Hematopoietic multipotent progenitor cell treated with erythropoietin and hydrocortisone succinate and interleukin-3 and kit ligand, for 4 days (in vitro differentiated cells): ENCODE data around the gene KLHDC9.
A peak's percentile ranks its signal among the peaks of the same experiment; 100 is the strongest.
"Not testable (repeated sequence)": the region's sequence is repeated elsewhere in the genome, so short reads cannot be mapped to it uniquely, and the experiment has no call there.

Source experiments
- DNase-seq: peaks from one replicate; pipeline ENCODE4 v3.0.0-alpha.2; 2015

The KLHDC9 gene

GRCh38 chr1:161099090-161099802 is 1.1 kb downstream of the KLHDC9 start:
- no peak for DNase-seq

GRCh38 chr1:161100556-161100955 is 2.4 kb downstream of the KLHDC9 start:
- no peak for DNase-seq

DNA sequence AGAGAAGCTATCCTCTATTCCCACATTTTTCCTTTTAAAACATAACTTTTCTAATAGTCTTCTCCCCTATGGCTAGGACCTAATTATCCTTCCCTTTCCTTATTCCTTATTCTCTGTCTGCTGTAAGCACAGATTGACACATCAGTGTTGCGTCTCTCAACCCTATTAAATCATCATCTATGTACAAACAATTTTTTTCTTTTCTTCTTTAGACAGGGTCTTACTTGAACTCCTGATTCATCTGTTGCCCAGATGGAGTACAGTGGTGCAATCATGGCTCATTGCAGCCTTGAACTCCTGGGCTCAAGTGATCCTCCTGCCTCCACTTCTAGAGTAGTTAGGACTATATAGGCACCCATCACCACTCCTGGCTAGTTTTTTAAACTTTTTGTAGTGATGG is 8.3 kb downstream of the KLHDC9 start:
- DNase-seq: no peak

DNA sequence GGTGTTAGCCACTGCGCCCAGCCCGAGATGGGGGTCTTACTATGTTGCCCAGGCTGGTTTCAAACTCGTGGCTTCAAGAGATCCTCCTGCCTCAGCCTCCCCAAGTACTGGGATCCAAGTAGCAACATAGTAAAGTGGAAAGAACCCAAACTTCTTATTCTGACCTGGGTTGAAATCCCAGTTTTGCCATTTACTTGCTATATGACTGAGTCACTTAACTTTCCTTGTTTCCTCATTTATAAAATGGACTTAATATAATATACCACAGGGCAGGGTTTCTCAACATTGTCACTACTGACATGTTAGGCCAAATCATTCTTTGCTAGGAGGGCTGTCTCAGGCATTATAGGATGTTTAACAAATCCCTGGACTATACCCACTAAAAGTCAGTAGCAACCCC is 13.0 kb downstream of the KLHDC9 start:
- DNase-seq: no peak

GRCh38 chr1:161111527-161111926 is 13.4 kb downstream of the KLHDC9 start:
- DNase-seq: peak; percentile 49

- DNase-seq: no peak
Observed at GRCh38 chr1:161113915-161114314, 15.8 kb downstream of the KLHDC9 start.

GRCh38 chr1:161114556-161114955 is 16.4 kb downstream of the KLHDC9 start:
- no peak for DNase-seq

DNA sequence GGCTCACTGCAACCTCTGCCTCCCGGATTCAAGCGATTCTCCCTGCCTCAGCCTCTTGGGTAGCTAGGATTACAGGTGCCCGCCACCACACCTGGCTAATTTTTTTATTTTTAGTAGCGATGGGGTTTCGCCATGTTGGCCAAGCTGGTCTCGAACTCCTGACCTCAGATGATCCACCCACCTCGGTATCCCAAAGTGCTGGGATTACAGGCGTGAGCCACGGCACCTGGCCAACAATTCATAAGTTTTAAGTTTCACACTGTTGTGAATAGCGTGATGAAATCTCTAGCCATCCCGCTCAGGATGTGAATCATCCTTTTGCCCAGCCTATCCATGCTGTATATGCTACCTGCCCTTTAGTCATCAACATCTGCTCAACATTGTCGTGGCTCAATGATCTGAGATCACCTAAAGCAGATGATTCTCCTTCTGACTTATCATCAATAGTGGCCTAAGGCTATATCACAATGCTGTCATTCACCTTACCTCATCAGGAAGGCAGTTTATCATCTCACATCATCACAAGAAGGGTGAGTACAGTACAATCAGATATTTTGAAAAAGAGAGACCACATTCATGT is 17.1 kb downstream of the KLHDC9 start:
- no peak for DNase-seq

GRCh38 chr1:161115961-161116360 is 17.8 kb downstream of the KLHDC9 start:
- DNase-seq: not testable (repeated sequence)

GRCh38 chr1:161117759-161118581 is 19.8 kb downstream of the KLHDC9 start, which contains the start of the genes NIT1 and PFDN2:
Gene NIT1 (plus strand): TSS chr1:161118105. CDS start chr1:161118177, 72 bp downstream.
Gene PFDN2 (minus strand): TSS chr1:161118037. CDS start chr1:161118026, 11 bp downstream.
- DNase-seq: peak; percentile 94

GRCh38 chr1:161119092-161119903 is 21.1 kb downstream of the KLHDC9 start:
- DNase-seq: peak; percentile 89

DNA sequence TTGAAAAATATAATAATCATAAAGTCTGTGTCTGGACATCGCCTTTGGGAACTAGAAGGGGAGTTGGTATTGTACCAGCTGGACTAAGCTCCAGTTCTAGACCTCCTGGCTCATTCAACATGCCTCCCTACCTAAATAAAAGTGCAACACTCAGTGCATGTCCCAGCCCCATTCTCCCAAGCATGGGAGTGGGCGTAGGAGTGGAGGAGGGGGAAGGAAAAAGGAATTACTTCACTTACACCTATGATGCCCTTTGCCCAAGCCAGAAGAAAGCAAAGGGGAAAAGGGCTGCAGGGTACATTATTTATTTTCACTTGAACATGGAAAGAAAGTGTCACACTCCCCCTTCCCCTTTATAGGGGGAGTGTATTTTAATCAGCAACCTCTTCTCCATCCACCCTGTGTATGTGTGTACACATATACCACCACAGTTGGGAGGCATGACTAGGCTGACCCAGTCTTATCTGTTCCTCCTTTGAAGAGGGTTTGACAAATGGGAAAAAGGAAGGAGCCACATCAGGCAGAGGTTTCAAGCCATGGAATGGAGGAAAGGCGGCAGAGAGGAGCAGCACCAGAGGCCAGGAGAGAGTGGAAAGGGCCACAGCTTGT is 23.0 kb downstream of the KLHDC9 start:
- DNase-seq: no peak

DNA sequence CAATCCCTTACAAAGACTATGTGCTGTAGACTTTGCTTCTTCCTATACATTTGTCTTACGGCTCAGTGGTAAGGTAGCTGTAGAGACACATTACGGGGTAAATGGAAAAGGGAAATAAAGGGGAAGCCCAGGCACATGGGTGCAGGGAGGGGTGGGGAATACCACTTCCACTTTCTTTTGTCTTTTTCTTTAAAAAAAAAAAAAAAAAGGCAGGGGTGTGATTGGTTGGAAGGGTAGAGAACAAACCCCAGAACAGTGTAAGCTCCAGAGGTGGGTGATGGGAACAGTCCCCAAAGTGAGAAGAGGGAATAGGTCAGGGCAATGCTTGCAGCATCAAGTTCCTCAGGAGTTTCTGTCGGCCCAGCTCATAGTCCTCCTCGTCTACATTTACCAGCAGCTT is 23.7 kb downstream of the KLHDC9 start:
- peak; percentile 48 for DNase-seq

- DNase-seq: no peak
Observed at GRCh38 chr1:161122967-161123366, 24.8 kb downstream of the KLHDC9 start.

DNA sequence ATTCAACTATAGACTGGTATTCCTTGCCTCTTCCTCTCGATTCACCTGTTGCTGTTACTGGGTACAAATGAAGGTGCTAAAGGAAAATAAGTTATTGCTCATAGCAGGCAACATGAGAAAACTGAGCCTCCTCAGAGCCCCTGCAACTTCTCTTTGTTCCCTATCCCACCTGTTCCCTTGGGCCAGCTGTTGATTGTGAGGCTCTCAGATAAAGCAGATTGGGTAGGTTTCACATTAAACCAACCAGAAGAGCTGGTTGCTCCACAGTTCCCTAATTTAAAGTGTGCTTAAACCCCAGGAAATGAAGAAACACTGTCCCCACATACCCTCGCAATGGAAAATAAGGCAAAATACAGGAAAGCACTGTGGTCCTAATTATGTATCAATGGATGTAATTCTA is 29.5 kb downstream of the KLHDC9 start:
- DNase-seq: peak; percentile 42

DNA sequence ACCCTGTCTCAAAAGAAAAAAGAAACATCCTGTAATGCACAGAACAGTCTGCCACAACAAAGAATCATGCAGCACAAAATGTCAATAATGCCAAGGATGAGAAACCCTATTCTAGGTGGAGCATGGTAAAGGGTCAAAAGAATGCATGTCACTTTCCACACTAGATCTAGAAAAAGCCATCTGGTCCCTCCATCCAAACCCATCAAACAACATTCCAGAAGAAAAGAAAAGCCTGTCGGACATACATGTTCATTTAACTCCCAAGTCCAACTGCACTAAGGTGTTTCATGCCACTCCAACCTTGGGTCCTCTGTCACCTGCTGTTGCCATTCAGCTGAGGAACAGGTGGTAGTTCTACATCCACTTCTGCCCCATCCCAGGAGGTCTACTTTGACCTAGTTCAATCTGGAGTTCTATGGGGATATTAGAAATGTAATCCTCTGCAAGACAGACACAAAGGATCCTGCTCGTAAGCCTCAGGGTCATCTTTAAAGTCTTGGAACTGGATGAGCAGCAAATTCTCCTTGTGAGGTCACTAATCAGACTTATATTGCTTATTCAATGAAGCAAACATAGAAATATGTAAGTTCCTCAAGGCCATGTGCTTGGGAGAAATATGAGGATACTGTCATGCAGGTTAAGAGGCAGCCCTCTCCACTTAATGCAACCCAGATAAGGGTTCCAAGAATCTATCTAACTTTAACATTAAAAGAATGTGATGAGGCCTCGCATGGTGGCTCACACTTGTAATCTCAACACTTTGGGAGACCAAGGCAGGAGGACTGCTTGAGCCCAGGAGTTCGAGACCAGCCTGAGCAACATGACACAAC is 30.6 kb downstream of the KLHDC9 start:
- no peak for DNase-seq

- DNase-seq: no peak
Observed at GRCh38 chr1:161130266-161130665, 32.1 kb downstream of the KLHDC9 start.

DNA sequence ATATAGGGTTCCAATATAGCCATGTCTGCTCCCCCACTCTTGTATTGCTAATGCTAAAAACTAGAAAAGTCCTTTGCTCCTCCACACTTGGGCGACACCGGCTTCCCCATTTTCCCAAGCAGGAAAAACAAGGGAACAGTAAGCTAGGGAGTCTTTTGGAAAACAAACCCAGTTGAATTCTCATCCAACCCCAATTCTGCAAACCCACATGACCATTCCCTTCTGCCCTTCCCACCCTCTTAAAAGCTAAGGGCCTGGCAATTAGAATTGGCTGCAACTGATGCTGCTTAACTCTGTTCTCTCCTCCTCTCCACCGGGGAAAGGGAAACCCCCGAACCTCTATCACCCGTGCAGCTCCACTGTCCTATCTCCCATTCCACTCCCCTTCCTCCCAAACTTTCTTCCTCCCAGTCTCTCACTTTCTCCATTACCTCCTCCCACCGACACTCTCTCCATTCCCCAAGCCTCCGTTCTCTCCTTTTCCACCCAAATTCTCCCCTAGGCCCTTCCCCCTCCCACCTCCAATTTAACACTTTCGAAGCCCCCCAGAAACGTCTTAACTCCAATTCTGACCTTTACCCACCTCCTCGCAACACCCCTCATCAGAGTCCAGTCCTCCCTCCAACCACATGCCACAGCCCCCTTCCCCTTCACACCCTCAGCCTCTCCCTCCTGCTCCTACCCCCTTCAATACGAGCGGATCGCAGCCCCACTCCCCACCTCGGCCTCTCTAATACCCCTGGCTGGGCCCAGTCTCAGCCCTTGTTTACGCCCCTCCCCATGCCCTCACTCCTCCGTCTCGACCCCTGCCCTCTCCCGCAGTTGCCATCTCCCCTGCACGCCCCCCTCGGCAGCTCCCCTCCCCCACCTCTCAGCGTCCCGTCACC is 33.6 kb downstream of the KLHDC9 start:
- peak; percentile 35 for DNase-seq

GRCh38 chr1:161132410-161133219 is 34.5 kb downstream of the KLHDC9 start, which contains the start of gene DEDD:
Gene DEDD (minus strand): TSS chr1:161132667. CDS start chr1:161124462, 8,205 bp downstream.
- DNase-seq: peak; percentile 99
